C1 segment of cervical spinal cord (tissue), 14 donors: ENCODE data around the gene PRM1.

Experiments used
- DNase-seq, 14 donors: peaks; one replicate each; lab custom pipeline; 2025; lab: John Stamatoyannopoulos, UW

Gene PRM1

DNA sequence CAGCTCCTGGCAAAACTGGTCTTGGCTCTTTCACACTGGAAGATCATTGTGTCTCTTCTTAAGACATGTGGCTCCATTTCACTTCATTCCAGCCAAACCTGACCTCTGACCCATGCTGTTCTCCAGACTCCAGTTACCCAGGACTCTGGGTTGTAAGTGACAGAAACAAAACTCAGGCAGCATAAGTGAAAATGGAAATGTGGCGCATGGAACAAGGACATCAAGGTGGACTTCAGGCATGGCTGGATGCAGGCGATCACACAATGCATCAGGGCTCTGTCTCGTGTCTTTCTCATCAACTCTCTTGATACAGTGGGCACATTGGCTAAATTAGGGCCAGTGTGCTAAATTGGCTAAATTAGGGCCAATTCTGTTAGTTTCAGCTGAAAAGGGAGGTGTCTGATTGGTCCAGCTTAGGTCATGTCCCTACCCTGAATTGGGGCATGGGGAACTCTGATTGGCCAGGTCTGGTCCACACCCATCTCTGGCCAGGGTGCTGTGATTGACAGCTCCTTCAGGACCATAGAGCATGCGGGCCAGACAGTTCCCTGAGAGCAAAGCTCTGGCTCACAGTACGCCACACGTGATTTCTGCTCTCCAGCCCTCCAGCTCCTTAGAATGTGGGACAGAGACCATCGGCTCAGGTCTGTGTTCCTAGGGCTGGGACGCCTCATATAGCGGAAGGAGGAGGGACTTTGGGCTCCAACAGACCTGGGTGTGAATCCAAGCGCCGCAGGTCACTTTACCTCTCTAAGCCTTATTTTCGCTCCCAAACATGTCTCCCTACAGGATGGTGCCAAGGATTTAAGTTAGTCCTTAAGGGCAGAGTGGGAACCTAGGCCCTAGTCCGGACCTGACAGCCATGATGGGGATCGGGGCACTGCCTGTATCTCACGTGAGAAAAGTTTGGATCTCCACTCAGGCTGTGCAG is 42.6 kb downstream of the PRM1 start:
- DNase-seq, result no peak

- DNase-seq, result no peak
Observed at GRCh38 chr16:11236461-11237254, 44.5 kb downstream of the PRM1 start.

- no peak for DNase-seq
Observed at GRCh38 chr16:11235703-11235991, 45.5 kb downstream of the PRM1 start.

- no peak for DNase-seq
Observed at GRCh38 chr16:11234884-11235702, 46.0 kb downstream of the PRM1 start.

- DNase-seq, result no peak
Observed at GRCh38 chr16:11233727-11234376, 47.3 kb downstream of the PRM1 start.

DNA sequence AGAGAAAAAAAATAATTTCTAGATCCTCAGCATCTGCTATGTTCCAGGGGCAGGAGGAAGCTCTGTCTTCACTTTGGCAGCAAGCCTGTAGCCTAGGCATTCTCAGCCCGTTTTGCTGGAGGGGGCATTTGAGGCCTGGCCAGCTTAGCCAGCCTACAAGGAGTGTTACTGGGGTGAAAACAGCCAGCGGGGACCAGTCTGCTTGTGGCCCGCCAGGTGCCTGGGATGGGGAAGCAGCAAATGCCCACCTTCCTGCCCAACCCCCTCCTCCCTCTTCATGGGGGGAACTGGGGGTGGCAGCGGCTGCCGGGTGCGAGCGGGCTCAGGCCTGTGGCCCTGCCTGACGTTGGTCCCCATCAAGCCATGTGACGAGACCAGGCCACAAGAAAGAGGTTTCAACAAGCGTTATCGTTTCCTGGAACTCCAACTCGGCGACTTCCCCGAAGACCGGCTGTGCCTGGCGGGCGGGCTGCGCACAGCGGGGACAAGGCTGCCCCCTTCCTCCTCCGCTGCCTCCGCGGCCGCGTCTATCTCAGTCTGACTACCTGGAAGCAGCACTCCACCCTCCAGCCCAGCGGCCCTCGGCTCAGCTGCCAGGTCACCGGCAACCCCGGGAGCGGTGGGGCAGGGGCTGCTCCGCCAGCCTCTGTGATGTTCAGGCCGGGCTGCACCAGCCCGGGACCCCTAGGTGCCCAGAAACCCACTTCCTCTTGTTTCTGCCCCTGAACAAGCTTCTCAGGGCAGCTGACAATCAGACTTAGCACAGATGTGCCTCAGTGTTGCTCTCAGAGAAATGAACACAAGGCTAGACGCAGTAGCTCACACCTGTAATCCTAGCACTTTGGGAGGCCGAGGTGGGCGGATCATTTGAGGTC is 48.0 kb downstream of the PRM1 start:
- DNase-seq, result peak in 4 of 14 donors; percentile 3 to 77 (median 24)

GRCh38 chr16:11232302-11232851 is 48.8 kb downstream of the PRM1 start:
- no peak for DNase-seq

DNA sequence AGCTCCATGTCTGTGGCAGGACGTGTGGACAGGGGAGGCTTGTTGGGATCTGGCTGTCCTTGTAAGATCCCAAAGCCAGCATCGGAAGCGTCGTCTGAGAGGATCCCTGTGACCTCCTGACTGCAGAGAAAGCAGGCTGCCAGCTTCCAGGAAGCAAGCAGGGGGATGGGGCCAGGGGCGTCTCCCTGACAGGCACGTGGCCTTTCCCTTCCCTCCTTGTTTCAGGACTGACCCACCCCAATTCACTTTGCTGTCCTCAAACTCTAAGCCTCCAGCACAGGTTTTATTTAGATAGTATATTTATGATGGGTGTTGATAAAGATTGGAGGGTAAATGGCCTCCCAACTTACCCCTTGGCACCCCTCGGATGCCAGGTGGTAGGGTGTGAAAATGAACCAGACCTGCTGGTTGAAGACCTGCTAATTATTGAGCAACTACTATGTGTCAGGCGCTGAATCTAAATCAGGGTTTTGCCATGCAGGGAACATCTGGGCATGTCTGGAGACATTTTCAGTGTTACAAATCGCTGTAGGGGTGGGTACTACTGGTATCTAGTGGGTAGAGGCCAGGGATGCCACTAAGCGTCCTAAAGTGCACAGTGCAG is 49.7 kb downstream of the PRM1 start:
- DNase-seq, result no peak
